ENCODE results near the gene CREB5.

- TF ChIP-seq BCLAF1 (IDR thresholded peaks at IDR 0.05) (no peak), CEBPB (IDR thresholded peaks at IDR 0.05; ENCODE audit: borderline replicate concordance, low read depth, low read length) (no peak), ZNF274 (CRISPR knock-in tag; IDR thresholded peaks at IDR 0.05) (no peak)
- TF ChIP-seq, protein P1, sequence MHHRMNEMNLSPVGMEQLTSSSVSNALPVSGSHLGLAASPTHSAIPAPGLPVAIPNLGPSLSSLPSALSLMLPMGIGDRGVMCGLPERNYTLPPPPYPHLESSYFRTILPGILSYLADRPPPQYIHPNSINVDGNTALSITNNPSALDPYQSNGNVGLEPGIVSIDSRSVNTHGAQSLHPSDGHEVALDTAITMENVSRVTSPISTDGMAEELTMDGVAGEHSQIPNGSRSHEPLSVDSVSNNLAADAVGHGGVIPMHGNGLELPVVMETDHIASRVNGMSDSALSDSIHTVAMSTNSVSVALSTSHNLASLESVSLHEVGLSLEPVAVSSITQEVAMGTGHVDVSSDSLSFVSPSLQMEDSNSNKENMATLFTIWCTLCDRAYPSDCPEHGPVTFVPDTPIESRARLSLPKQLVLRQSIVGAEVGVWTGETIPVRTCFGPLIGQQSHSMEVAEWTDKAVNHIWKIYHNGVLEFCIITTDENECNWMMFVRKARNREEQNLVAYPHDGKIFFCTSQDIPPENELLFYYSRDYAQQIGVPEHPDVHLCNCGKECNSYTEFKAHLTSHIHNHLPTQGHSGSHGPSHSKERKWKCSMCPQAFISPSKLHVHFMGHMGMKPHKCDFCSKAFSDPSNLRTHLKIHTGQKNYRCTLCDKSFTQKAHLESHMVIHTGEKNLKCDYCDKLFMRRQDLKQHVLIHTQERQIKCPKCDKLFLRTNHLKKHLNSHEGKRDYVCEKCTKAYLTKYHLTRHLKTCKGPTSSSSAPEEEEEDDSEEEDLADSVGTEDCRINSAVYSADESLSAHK (CRISPR knock-in tag; IDR thresholded peaks at IDR 0.05; ENCODE audit: borderline replicate concordance): no peak
These were observed 293.0 kb downstream of the CREB5 start for GRCh38 chr7:28705350-28705749.
